GM12878 (cell line): Measurements from ENCODE around the gene PROX2. TPM values are rescaled to one million over a fixed set of nuclear protein-coding genes. Genes with fewer than 3 reads are reported as not detected.

Source experiments
- ATAC-seq: fragments of 200-7000 bp; cut with Tn5 transposase; 3 replicates; pipeline ENCODE4 v1.9.1; 2020; ENCODE audit warnings: mild to moderate bottlenecking, moderate library complexity
- BruUV-seq: library from RNA; stranded (reverse); fragments of 400-500 nt; replicated peaks from 2 replicates; lab custom pipeline; 2021; lab: Mats Ljungman, UMichigan
- CTCF ChIA-PET: fragments of 300-600 bp; sonication (Branson Sonifier 250); formaldehyde crosslinking; extraction: SDS; loops from one replicate; lab custom pipeline; 2021; ENCODE audit warnings: inconsistent platforms; lab: Yijun Ruan, JAX
- POLR2A ChIA-PET: fragments of 350-600 bp; formaldehyde crosslinking; extraction: SDS; loops from one replicate; lab custom pipeline; 2021; ENCODE audit warnings: inconsistent platforms; lab: Charles Lee
- RAD21 ChIA-PET: fragments of 300-600 bp; sonication (Branson Sonifier 250); formaldehyde crosslinking; loops from one replicate; lab custom pipeline; 2023; ENCODE audit warnings: antibody characterized with exemption; ENCODE audit not compliant: unreplicated experiment; lab: Charles Lee
- SMC1A ChIA-PET: fragments of 300-600 bp; sonication (Branson Sonifier 250); formaldehyde crosslinking; loops from one replicate; lab custom pipeline; 2023; ENCODE audit not compliant: unreplicated experiment, uncharacterized antibody; lab: Charles Lee
- DNase-seq: peaks from one replicate; pipeline ENCODE4 v3.0.0-alpha.2; 2011; ENCODE audit warnings: low read depth, low spot score
- FAIRE-seq: peaks from 3 replicates; lab custom pipeline; 2011; peaks lifted over from hg19 to GRCh38; lab: Jason Lieb, UNC
- H2AFZ ChIP-seq: 2 replicates; pipeline ENCODE4 v1.6.0; 2011; ENCODE audit warnings: low read depth, low read length, control low read depth; ENCODE audit not compliant: control insufficient read depth
- H3K27ac ChIP-seq: 2 replicates; pipeline ENCODE4 v1.5.1; 2011; ENCODE audit warnings: control low read depth; ENCODE audit not compliant: control insufficient read depth, insufficient read depth
- H3K27me3 ChIP-seq, 2 experiments: replicated peaks in 1 of 2; 2 replicates each; pipeline versions ENCODE4 v1.6.0 to v1.6.1; 2011; ENCODE audit warnings: low read length in 1 of 2; ENCODE audit not compliant: control insufficient read depth in 2 of 2, insufficient read depth in 2 of 2
- H3K36me3 ChIP-seq, 2 experiments: 2 replicates each; pipeline ENCODE4 v1.5.1; 2011; ENCODE audit warnings: low read length in 1 of 2; ENCODE audit not compliant: control insufficient read depth in 2 of 2, insufficient read depth in 2 of 2
- H3K4me1 ChIP-seq: 2 replicates; pipeline ENCODE4 v1.6.1; 2011; ENCODE audit warnings: mild to moderate bottlenecking, low read length, moderate library complexity, mixed read lengths; ENCODE audit not compliant: control insufficient read depth, insufficient read depth
- H3K4me2 ChIP-seq: 2 replicates; pipeline ENCODE4 v1.6.0; 2011; ENCODE audit warnings: control low read depth; ENCODE audit not compliant: control insufficient read depth, insufficient read depth
- H3K4me3 ChIP-seq: fragments of 200-600 bp; sonication (generic); 2 replicates; pipeline ENCODE4 v1.5.1; 2016
- H3K79me2 ChIP-seq: 2 replicates; pipeline ENCODE4 v1.6.0; 2011; ENCODE audit warnings: low read length; ENCODE audit not compliant: control insufficient read depth, insufficient read depth
- H3K9ac ChIP-seq: 2 replicates; pipeline ENCODE4 v1.8.0; 2011; ENCODE audit warnings: low read length, control low read depth, mixed read lengths; ENCODE audit not compliant: control insufficient read depth, insufficient read depth
- H3K9me3 ChIP-seq: replicated peaks from 3 replicates; pipeline ENCODE4 v1.5.1; 2011; ENCODE audit warnings: mild to moderate bottlenecking, low read length; ENCODE audit not compliant: control insufficient read depth, insufficient read depth
- H4K20me1 ChIP-seq: 2 replicates; pipeline ENCODE4 v1.6.0; 2011; ENCODE audit not compliant: control insufficient read depth, insufficient read depth
- LARP7 ChIP-seq: fragments of 450-650 bp; IDR thresholded peaks from 2 replicates; pipeline ENCODE4 v1.6.1; 2017; ENCODE audit warnings: mild to moderate bottlenecking
- MXI1 ChIP-seq: fragments of 150-350 bp; IDR thresholded peaks from 2 replicates; pipeline ENCODE4 v1.6.1; 2011; ENCODE audit warnings: low read depth, mild to moderate bottlenecking, inconsistent platforms, low read length, improper control_type of control experiment
- MYC ChIP-seq: IDR thresholded peaks from 2 replicates; pipeline ENCODE4 v1.6.1; 2011; ENCODE audit warnings: mild to moderate bottlenecking, low read length, moderate library complexity, inconsistent platforms; ENCODE audit not compliant: insufficient read depth, insufficient replicate concordance, insufficient read length, severe bottlenecking
- NBN ChIP-seq: fragments of 450-650 bp; IDR thresholded peaks from 2 replicates; pipeline ENCODE4 v1.6.1; 2016
- NFYA ChIP-seq: IDR thresholded peaks from 2 replicates; pipeline ENCODE4 v1.6.1; 2011; ENCODE audit warnings: low read depth, mild to moderate bottlenecking, low read length, improper control_type of control experiment, borderline replicate concordance
- RFX5 ChIP-seq: IDR thresholded peaks from 2 replicates; pipeline ENCODE4 v1.6.1; 2011; ENCODE audit warnings: low read depth, low read length, improper control_type of control experiment
- SIX5 ChIP-seq: IDR thresholded peaks from 2 replicates; pipeline ENCODE4 v1.6.1; 2011; ENCODE audit warnings: mild to moderate bottlenecking, low read depth, low read length, moderate library complexity; ENCODE audit not compliant: severe bottlenecking
- YBX1 ChIP-seq: fragments of 450-650 bp; IDR thresholded peaks from 2 replicates; pipeline ENCODE4 v1.6.1; 2016; ENCODE audit warnings: antibody characterized with exemption
- ZNF274 ChIP-seq: IDR thresholded peaks from one replicate; pipeline ENCODE4 v1.8.0; 2011; ENCODE audit not compliant: insufficient read length, insufficient read depth
- WGBS: methylation state at CpG from one replicate; pipeline ENCODE4 v1.1.6; 2016; ENCODE audit warnings: low lambda C conversion rate; ENCODE audit not compliant: insufficient replicate concordance, insufficient coverage; ENCODE audit errors: missing lambda C conversion rate; 5-methylcytosine and 5-hydroxymethylcytosine counted together
- in situ Hi-C: fragments of 300-500 bp; cut with MboI; formaldehyde crosslinking; loops from 9 replicates; pipeline ENCODE4 v1.14.3; 2018; ENCODE audit warnings: mixed read lengths
- intact Hi-C: fragments of 100-400 bp; cut with micrococcal nuclease; formaldehyde crosslinking; loops from one replicate; pipeline ENCODE4 v1.14.2; 2022; ENCODE audit not compliant: unreplicated experiment
- polyA plus RNA-seq, 11 experiments: library from polyadenylated mRNA; depleted of rRNA in 4 of 11; unstranded in 6 of 11; stranded (reverse) in 5 of 11; fragments of >200 nt; fragmentation: Nextera tagmentation in 4 of 11; fragmentation: Illumina TruSeq in 1 of 11; extraction: Ambion mirVana in 4 of 11; extraction: Trizol in 1 of 11; gene quantifications; 1 replicate in 1 of 11; 2 replicates in 10 of 11; pipeline versions ENCODE4 v1.2.1 to v1.2.3, GENCODE V29; 2011 to 2016; ENCODE audit warnings: inconsistent platforms in 2 of 11, missing spikeins in 2 of 11, low read depth in 1 of 11
- total RNA-seq, 4 experiments: library from RNA; depleted of rRNA in 3 of 4; stranded (reverse); fragments of >200 nt in 3 of 4; fragmentation: Illumina TruSeq in 1 of 4; extraction: Trizol in 1 of 4; gene quantifications; 2 replicates each; pipeline versions ENCODE4 v1.2.1 to v1.2.3, GENCODE V29; 2013 to 2021
- TF ChIP-seq, protein P1 (sequence below): IDR thresholded peaks from 2 replicates; pipeline ENCODE4 v1.6.1; 2012; ENCODE audit warnings: low read depth, low read length, improper control_type of control experiment
- TF ChIP-seq, protein P2 (sequence below): IDR thresholded peaks from 2 replicates; pipeline ENCODE4 v1.6.1; 2011; ENCODE audit warnings: low read depth, mild to moderate bottlenecking, low read length, moderate library complexity, borderline replicate concordance; ENCODE audit errors: extremely low read depth
- TF ChIP-seq, protein P3 (sequence below): fragments of 450-650 bp; formaldehyde crosslinking; IDR thresholded peaks from 2 replicates; pipeline ENCODE4 v1.5.0; 2022; ENCODE audit warnings: mild to moderate bottlenecking, missing genetic modification characterization
- TF ChIP-seq, protein P4 (sequence below): fragments of 450-650 bp; IDR thresholded peaks from 2 replicates; pipeline ENCODE4 v1.6.1; 2016; ENCODE audit warnings: mild to moderate bottlenecking

Gene PROX2
- total and polyA plus RNA-seq, 10 of the 15 experiments (the other 5 are each of a cell fraction or from before 2014, with no cell fraction given) = 0.04 to 0.42 (median 0.19) TPM

DNA sequence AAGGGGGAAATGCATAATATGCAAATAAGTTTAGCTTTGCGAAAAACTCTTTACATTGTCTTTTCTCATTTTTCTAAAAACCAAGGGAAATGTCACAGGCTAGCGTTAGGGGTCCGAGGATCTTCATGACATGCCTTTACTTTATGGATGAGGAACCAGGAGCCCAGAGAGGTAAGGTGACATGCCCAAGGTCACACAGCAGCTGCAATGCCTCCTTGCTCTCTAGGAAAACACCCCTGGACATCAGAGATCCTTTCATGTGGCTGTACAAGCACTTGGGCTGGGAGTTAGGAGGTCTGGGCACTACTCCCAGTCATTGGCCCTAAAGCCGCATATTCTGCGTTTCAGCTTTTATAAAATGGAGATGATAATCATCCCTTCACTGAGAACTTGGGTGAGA lies 741 bp downstream of the PROX2 start:
- ChIA-PET RAD21 (no interaction called here), CTCF (interaction anchor here (8.2 to 20.7 kb wide), 2 partner anchors 17 to 30 kb away, joined by 73 to 289 read pairs; no protein-coding TSS in a partner anchor), POLR2A (no interaction called here), SMC1A (interaction anchor here (0.7 to 5.0 kb wide), 3 partner anchors 13 to 186 kb away, joined by 3 to 30 read pairs (median 3); no protein-coding TSS in a partner anchor)
- in situ Hi-C loops = no loop called here
- H3K4me2 ChIP-seq = no peak overlapping the region
- DNase-seq (no peak), ATAC-seq (no peak), FAIRE-seq (no peak)
- BruUV-seq = no TSS peak
- no peaks in the 10 kb centered on the region for H4K20me1 ChIP-seq
- H3K4me3 ChIP-seq = no peak overlapping the region
- intact Hi-C loops = no loop called here
- H3K4me1 ChIP-seq = peaks cover 10% of the 10 kb centered on the region
- WGBS = 92% methylated on average over 5 of the region's 5 CpGs
- H2AFZ ChIP-seq = no peak overlapping the region
- no peaks in the 10 kb centered on the region for H3K36me3 ChIP-seq
- H3K27ac ChIP-seq = no peak overlapping the region
- H3K9me3 ChIP-seq = no peaks in the 10 kb centered on the region
- H3K27me3 ChIP-seq = no peaks in the 10 kb centered on the region; a peak in 1 of 4 replicates
- no peak overlapping the region for H3K9ac ChIP-seq
- TF ChIP-seq RFX5 = no peak
- TF ChIP-seq, protein P1, sequence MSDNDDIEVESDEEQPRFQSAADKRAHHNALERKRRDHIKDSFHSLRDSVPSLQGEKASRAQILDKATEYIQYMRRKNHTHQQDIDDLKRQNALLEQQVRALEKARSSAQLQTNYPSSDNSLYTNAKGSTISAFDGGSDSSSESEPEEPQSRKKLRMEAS = no peak
- no peak for TF ChIP-seq NBN
- TF ChIP-seq, protein P2, sequence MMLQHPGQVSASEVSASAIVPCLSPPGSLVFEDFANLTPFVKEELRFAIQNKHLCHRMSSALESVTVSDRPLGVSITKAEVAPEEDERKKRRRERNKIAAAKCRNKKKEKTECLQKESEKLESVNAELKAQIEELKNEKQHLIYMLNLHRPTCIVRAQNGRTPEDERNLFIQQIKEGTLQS = no peak
- TF ChIP-seq MXI1 = no peak
- TF ChIP-seq YBX1 = no peak
- no peak for TF ChIP-seq SIX5
- TF ChIP-seq, protein P3, sequence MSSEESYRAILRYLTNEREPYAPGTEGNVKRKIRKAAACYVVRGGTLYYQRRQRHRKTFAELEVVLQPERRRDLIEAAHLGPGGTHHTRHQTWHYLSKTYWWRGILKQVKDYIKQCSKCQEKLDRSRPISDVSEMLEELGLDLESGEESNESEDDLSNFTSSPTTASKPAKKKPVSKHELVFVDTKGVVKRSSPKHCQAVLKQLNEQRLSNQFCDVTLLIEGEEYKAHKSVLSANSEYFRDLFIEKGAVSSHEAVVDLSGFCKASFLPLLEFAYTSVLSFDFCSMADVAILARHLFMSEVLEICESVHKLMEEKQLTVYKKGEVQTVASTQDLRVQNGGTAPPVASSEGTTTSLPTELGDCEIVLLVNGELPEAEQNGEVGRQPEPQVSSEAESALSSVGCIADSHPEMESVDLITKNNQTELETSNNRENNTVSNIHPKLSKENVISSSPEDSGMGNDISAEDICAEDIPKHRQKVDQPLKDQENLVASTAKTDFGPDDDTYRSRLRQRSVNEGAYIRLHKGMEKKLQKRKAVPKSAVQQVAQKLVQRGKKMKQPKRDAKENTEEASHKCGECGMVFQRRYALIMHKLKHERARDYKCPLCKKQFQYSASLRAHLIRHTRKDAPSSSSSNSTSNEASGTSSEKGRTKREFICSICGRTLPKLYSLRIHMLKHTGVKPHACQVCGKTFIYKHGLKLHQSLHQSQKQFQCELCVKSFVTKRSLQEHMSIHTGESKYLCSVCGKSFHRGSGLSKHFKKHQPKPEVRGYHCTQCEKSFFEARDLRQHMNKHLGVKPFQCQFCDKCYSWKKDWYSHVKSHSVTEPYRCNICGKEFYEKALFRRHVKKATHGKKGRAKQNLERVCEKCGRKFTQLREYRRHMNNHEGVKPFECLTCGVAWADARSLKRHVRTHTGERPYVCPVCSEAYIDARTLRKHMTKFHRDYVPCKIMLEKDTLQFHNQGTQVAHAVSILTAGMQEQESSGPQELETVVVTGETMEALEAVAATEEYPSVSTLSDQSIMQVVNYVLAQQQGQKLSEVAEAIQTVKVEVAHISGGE (CRISPR knock-in tag) = no peak
- TF ChIP-seq MYC = no peak
- no peak for TF ChIP-seq ZNF274
- no peak for TF ChIP-seq NFYA
- no peak for TF ChIP-seq LARP7
- TF ChIP-seq, protein P4, sequence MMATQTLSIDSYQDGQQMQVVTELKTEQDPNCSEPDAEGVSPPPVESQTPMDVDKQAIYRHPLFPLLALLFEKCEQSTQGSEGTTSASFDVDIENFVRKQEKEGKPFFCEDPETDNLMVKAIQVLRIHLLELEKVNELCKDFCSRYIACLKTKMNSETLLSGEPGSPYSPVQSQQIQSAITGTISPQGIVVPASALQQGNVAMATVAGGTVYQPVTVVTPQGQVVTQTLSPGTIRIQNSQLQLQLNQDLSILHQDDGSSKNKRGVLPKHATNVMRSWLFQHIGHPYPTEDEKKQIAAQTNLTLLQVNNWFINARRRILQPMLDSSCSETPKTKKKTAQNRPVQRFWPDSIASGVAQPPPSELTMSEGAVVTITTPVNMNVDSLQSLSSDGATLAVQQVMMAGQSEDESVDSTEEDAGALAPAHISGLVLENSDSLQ = no peak
- no peaks in the 10 kb centered on the region for H3K79me2 ChIP-seq
